Stomach (tissue), 4 donors: ENCODE data around the gene C2orf76.

Experiments used
- CTCF ChIP-seq, 7 experiments: fragments of 450-650 bp in 4 of 7; fragments of 200-600 bp in 3 of 7; sonication (generic) in 3 of 7; IDR thresholded peaks; one replicate each; pipeline ENCODE4 v1.5.1; 2016 to 2019; ENCODE audit warnings: antibody characterized with exemption in 7 of 7, control low read depth in 2 of 7, mild to moderate bottlenecking in 1 of 7
- EP300 ChIP-seq: sonication (generic); formaldehyde crosslinking; IDR thresholded peaks from one replicate; pipeline ENCODE4 v1.6.1; 2017; ENCODE audit warnings: antibody characterized with exemption
- POLR2A ChIP-seq, 4 donors: fragments of 450-650 bp; IDR thresholded peaks; one replicate each; pipeline ENCODE4 v1.6.1; 2016; ENCODE audit warnings: antibody characterized with exemption in 4 of 4, control low read depth in 2 of 4, mild to moderate bottlenecking in 1 of 4, moderate library complexity in 1 of 4
- POLR2AphosphoS5 ChIP-seq, 3 donors: sonication (generic); formaldehyde crosslinking; IDR thresholded peaks; one replicate each; pipeline ENCODE4 v1.6.1; 2016; ENCODE audit warnings: antibody characterized with exemption in 3 of 3

DNA sequence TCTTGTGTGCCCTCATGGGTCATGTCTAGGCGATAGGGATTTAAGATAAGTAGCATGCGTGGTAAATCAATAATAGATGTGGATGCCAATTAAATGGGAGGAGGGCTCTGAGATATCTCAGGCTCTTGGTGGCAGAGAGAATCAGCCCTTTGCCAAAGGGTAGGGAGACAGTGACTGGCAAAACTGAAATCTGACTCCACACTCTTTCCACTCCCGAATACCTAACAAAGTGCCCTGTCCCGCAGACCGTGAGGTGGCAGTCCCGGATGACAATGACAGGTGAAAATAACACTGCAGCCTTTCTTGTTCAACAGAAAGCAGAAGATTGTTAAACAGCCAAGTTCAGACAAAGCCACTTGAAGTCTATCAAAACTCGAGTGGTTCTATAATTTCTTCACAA, 47.0 kb downstream of the C2orf76 start:
- TF ChIP-seq POLR2A (IDR thresholded peaks at IDR 0.05) (no peak), CTCF (IDR thresholded peaks at IDR 0.05) (no peak), POLR2AphosphoS5 (IDR thresholded peaks at IDR 0.05) (no peak), EP300 (no peak)
